Trophoblast cell (in vitro differentiated cells and primary cell): Measurements from ENCODE around the gene DHRS3.

Source experiments
- DNase-seq, 2 donors: peaks; one replicate each; pipeline ENCODE4 v3.0.0-alpha.2; 2016
- H2AFZ ChIP-seq: 2 replicates; pipeline ENCODE4 v1.6.1; 2013; ENCODE audit warnings: low read length, moderate library complexity, mild to moderate bottlenecking; ENCODE audit not compliant: insufficient read depth, poor library complexity
- H2AK5ac ChIP-seq: 2 replicates; pipeline ENCODE4 v1.6.1; 2013; ENCODE audit warnings: mild to moderate bottlenecking, low read length
- H2BK120ac ChIP-seq: 2 replicates; pipeline ENCODE4 v1.6.1; 2013; ENCODE audit warnings: low read length, mild to moderate bottlenecking, moderate library complexity; ENCODE audit not compliant: insufficient read depth, poor library complexity
- H2BK12ac ChIP-seq: 2 replicates; pipeline ENCODE4 v1.6.1; 2013; ENCODE audit warnings: mild to moderate bottlenecking, low read length, moderate library complexity
- H2BK5ac ChIP-seq: 2 replicates; pipeline ENCODE4 v1.6.1; 2013; ENCODE audit warnings: low read length, low read depth, moderate library complexity, mild to moderate bottlenecking; ENCODE audit not compliant: poor library complexity
- H3K14ac ChIP-seq: 2 replicates; pipeline ENCODE4 v1.6.1; 2013; ENCODE audit warnings: mild to moderate bottlenecking, low read length
- H3K18ac ChIP-seq: 2 replicates; pipeline ENCODE4 v1.6.1; 2013; ENCODE audit warnings: mild to moderate bottlenecking, low read length
- H3K23ac ChIP-seq: 2 replicates; pipeline ENCODE4 v1.6.1; 2013; ENCODE audit warnings: low read length
- H3K27ac ChIP-seq: 2 replicates; pipeline ENCODE4 v1.5.1; 2013; ENCODE audit warnings: low read depth, mild to moderate bottlenecking, inconsistent platforms, low read length, moderate library complexity
- H3K27me3 ChIP-seq: 2 replicates; pipeline ENCODE4 v1.6.1; 2013; ENCODE audit warnings: inconsistent platforms, mild to moderate bottlenecking, low read length, moderate library complexity; ENCODE audit not compliant: insufficient read depth
- H3K36me3 ChIP-seq, 2 experiments: 1 replicate in 1 of 2; 2 replicates in 1 of 2; pipeline ENCODE4 v1.6.1; 2013; ENCODE audit warnings: low read length in 2 of 2, mild to moderate bottlenecking in 2 of 2, moderate library complexity in 1 of 2; ENCODE audit not compliant: insufficient read depth in 2 of 2, control insufficient read depth in 1 of 2
- H3K4ac ChIP-seq: 2 replicates; pipeline ENCODE4 v1.6.1; 2013; ENCODE audit warnings: low read depth, mild to moderate bottlenecking, low read length, moderate library complexity
- H3K4me1 ChIP-seq, 2 experiments: 1 replicate in 1 of 2; 2 replicates in 1 of 2; pipeline ENCODE4 v1.6.1; 2013; ENCODE audit warnings: low read length in 2 of 2, mild to moderate bottlenecking in 2 of 2, moderate library complexity in 1 of 2; ENCODE audit not compliant: insufficient read depth in 2 of 2, control insufficient read depth in 1 of 2
- H3K4me2 ChIP-seq: 2 replicates; pipeline ENCODE4 v1.6.1; 2013; ENCODE audit warnings: inconsistent platforms, mild to moderate bottlenecking, low read length, moderate library complexity
- H3K4me3 ChIP-seq: 2 replicates; pipeline ENCODE4 v1.5.1; 2013; ENCODE audit warnings: mild to moderate bottlenecking, low read depth, low read length, inconsistent platforms
- H3K79me1 ChIP-seq: one replicate; pipeline ENCODE4 v1.6.1; 2013; ENCODE audit warnings: low read length
- H3K79me2 ChIP-seq: 2 replicates; pipeline ENCODE4 v1.6.1; 2013; ENCODE audit warnings: low read length, mild to moderate bottlenecking; ENCODE audit not compliant: control insufficient read depth, insufficient read depth, poor library complexity
- H3K9ac ChIP-seq: 2 replicates; pipeline ENCODE4 v1.6.1; 2013; ENCODE audit warnings: mild to moderate bottlenecking, low read length
- H3K9me3 ChIP-seq: 2 replicates; pipeline ENCODE4 v1.6.1; 2013; ENCODE audit warnings: low read depth, mild to moderate bottlenecking, control low read depth, inconsistent platforms, low read length; ENCODE audit not compliant: insufficient read depth
- H4K12ac ChIP-seq: 2 replicates; pipeline ENCODE4 v1.6.1; 2013; ENCODE audit warnings: low read depth, mild to moderate bottlenecking, low read length, moderate library complexity
- H4K8ac ChIP-seq: 2 replicates; pipeline ENCODE4 v1.6.1; 2013; ENCODE audit warnings: low read depth, mild to moderate bottlenecking, low read length, moderate library complexity
- H4K91ac ChIP-seq: one replicate; pipeline ENCODE4 v1.6.1; 2013; ENCODE audit warnings: low read depth, mild to moderate bottlenecking, low read length, moderate library complexity
- WGBS: extraction: QIAGEN DNeasy Blood & Tissue Kit; methylation state at CpG from one replicate; pipeline ENCODE4 v1.1.7; 2013; ENCODE audit warnings: missing lambda C conversion rate; ENCODE audit not compliant: insufficient read length, insufficient coverage; ENCODE audit errors: extremely low coverage; 5-methylcytosine and 5-hydroxymethylcytosine counted together

DHRS3 gene

DNA sequence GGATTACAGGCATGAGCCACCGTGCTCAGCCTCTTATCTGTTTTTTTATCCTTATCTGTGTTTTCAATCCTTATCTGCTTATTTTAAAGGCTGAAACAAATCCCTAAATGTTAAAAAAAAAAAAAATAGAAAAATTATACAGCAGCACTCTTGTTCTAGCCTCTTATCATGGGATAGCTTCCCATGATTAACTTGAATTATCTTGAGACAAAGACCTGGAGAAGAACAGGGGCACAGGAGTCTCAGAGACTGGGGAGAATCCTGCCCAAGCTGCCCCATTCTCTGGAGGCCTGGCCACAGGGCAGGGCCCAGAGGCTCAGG is 86.9 kb downstream of the DHRS3 start:
- WGBS, result no CpG with 5 or more reads among the region's 1 CpG
- no peak overlapping the region for H4K8ac ChIP-seq
- no peak overlapping the region for H3K23ac ChIP-seq

DNA sequence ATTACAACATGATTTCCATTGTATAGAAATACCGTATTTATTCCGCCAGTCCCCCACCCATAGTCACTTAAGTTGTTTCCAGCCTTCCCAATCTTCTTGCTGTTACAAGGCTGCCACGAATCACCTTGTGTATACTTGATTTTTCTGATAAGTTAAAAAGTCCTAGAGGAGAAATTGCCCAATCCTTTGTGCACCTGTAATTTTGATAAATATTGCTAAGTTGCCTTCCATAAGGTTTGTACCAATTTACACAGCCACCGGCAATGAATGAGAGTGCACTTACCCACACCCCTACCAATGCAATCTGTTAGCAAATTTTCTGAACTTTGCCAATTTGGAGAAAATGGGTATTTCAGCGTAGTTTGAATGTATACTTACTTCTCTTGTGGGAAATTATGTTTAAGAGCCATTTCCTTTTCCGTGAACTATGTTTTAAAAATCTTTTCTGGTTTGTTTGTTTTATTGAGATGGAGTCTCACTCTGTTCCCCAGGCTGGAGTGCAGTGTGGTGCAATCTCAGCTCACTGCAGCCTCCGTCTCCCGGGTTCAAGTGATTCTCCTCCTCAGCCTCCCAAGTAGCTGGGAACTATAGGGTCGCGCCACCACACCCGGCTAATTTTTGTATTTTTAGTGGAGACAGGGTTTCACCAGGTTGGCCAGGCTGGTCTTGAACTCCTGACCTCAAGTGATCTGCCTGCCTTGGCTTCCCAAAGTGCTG is 87.4 kb downstream of the DHRS3 start:
- Histone ChIP-seq H2AFZ (no peak overlapping the region), H2BK5ac (no peak overlapping the region), H4K91ac (no peak overlapping the region), H3K4me3 (no peak overlapping the region), H2AK5ac (no peak overlapping the region), H3K36me3 (no peaks in the 10 kb centered on the region), H3K9ac (no peak overlapping the region), H3K4ac (no peak overlapping the region), H3K79me2 (no peaks in the 10 kb centered on the region), H3K79me1 (peaks cover 1% of the 10 kb centered on the region), H2BK120ac (no peak overlapping the region), H3K27me3 (no peaks in the 10 kb centered on the region), H4K8ac (no peak overlapping the region), H3K23ac (no peak overlapping the region), H2BK12ac (no peak overlapping the region), H3K14ac (no peak overlapping the region), H3K4me2 (no peak overlapping the region), H3K4me1 (peaks cover 0 to 1% of the 10 kb centered on the region in 2 experiments), H3K9me3 (no peaks in the 10 kb centered on the region), H4K12ac (no peak overlapping the region), H3K27ac (no peak overlapping the region), H3K18ac (no peak overlapping the region)
- DNase-seq, result no peak
- WGBS, result no CpG with 5 or more reads among the region's 11 CpGs

More for the DNA sequence above, 86.9 kb downstream of the DHRS3 start:
- DNase-seq, result no peak
- Histone ChIP-seq H2BK120ac (no peak overlapping the region), H2AFZ (no peak overlapping the region), H3K4me3 (no peak overlapping the region), H2BK5ac (no peak overlapping the region), H3K14ac (no peak overlapping the region), H3K79me1 (no peaks in the 10 kb centered on the region), H3K79me2 (no peaks in the 10 kb centered on the region), H2AK5ac (no peak overlapping the region), H3K4me1 (peaks cover 0 to 1% of the 10 kb centered on the region in 2 experiments), H2BK12ac (no peak overlapping the region), H3K18ac (no peak overlapping the region), H3K27ac (no peak overlapping the region), H4K12ac (no peak overlapping the region), H3K4ac (no peak overlapping the region), H3K36me3 (no peaks in the 10 kb centered on the region), H4K91ac (no peak overlapping the region), H3K9ac (no peak overlapping the region), H3K9me3 (no peaks in the 10 kb centered on the region), H3K27me3 (no peaks in the 10 kb centered on the region), H3K4me2 (no peak overlapping the region)

DNA sequence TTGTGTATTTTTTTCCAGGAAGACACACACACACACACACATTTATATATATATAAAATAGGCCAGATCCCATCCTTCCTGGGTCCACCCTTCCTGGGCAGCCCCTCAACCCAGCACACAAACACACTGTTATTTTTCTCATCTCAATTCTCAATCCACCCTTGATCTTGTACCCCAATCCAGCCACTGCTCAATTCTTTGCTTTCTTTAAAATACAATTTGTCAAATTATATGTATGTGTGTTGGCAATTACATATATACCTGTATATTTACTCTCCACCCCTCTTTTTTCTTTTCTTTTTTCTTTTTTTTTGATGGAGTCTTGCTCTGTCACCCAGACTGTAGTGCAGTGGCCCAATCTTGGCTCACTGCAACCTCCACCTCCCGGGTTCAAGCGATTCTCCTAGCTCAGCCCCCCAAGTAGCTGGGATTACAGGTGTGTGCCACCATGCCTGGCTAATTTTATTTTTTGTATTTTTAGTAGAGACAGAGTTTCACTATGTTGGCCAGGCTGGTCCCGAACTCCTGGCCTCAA is 88.3 kb downstream of the DHRS3 start:
- no peak overlapping the region for H3K27ac ChIP-seq
- peaks cover 4% of the 10 kb centered on the region for H3K79me1 ChIP-seq
- H4K91ac ChIP-seq, result no peak overlapping the region
- WGBS, result no CpG with 5 or more reads among the region's 3 CpGs
- H3K14ac ChIP-seq, result no peak overlapping the region
- no peak overlapping the region for H2AK5ac ChIP-seq
- H3K36me3 ChIP-seq, result no peaks in the 10 kb centered on the region
- H3K23ac ChIP-seq, result no peak overlapping the region
- H3K4me2 ChIP-seq, result no peak overlapping the region
- no peak overlapping the region for H3K18ac ChIP-seq
- no peak overlapping the region for H2BK12ac ChIP-seq
- H3K4me3 ChIP-seq, result no peak overlapping the region
- no peaks in the 10 kb centered on the region for H3K9me3 ChIP-seq
- peaks cover 0 to 1% of the 10 kb centered on the region in 2 experiments for H3K4me1 ChIP-seq
- H3K79me2 ChIP-seq, result no peaks in the 10 kb centered on the region
- no peak overlapping the region for H4K12ac ChIP-seq
- no peak overlapping the region for H3K4ac ChIP-seq
- no peak overlapping the region for H2BK120ac ChIP-seq
- H3K27me3 ChIP-seq, result no peaks in the 10 kb centered on the region
- no peak for DNase-seq
- no peak overlapping the region for H2BK5ac ChIP-seq
- H2AFZ ChIP-seq, result no peak overlapping the region
- no peak overlapping the region for H4K8ac ChIP-seq
- H3K9ac ChIP-seq, result no peak overlapping the region

- Histone ChIP-seq H4K8ac (no peak overlapping the region), H3K4ac (no peak overlapping the region), H2BK12ac (no peak overlapping the region), H3K14ac (no peak overlapping the region), H3K4me1 (peaks cover 0 to 1% of the 10 kb centered on the region in 2 experiments), H3K4me3 (no peak overlapping the region), H3K36me3 (no peaks in the 10 kb centered on the region), H3K23ac (no peak overlapping the region), H4K12ac (no peak overlapping the region), H2BK120ac (no peak overlapping the region), H3K79me1 (peaks cover 4% of the 10 kb centered on the region), H3K79me2 (no peaks in the 10 kb centered on the region), H3K9ac (no peak overlapping the region), H3K9me3 (no peaks in the 10 kb centered on the region), H4K91ac (no peak overlapping the region), H2AFZ (no peak overlapping the region), H3K18ac (no peak overlapping the region), H2BK5ac (no peak overlapping the region), H3K27me3 (no peaks in the 10 kb centered on the region), H3K27ac (no peak overlapping the region), H3K4me2 (no peak overlapping the region), H2AK5ac (no peak overlapping the region)
- peak in 1 of 2 donors; percentile 18 for DNase-seq
- WGBS, result no CpG with 5 or more reads among the region's 24 CpGs
These were observed 89.8 kb downstream of the DHRS3 start for GRCh38 chr1:12528021-12528852.
